ENCODE measurements around the gene SCN11A. TPM values are rescaled to one million over a fixed set of nuclear protein-coding genes. Genes with fewer than 3 reads are reported as not detected.

Gene SCN11A
- total and polyA plus RNA-seq, 2 of the 13 experiments (the other 11 are each of a cell fraction or from before 2014, with no cell fraction given) = 0.02 to 0.11 TPM

DNA sequence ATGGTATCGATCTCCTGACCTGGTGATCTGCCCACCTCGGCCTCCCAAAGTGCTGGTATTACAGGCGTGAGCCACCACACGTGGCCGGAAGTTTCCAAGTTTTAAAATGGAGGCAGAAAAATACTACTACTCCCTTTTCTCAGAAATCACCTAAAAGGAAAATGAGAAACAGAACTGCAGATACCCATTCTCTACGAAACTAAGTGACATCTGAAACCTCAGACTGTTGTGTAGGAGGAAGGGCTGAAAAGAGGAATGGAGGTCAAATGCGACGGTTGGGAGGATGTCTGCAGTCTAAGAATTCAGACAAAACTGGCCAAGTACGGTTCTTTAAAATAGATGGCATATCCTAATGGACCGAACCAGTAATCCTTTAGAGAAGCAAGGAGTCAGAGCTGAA is 24.2 kb upstream of the SCN11A start:
- intact Hi-C loops (cut with micrococcal nuclease; ENCODE audit: unreplicated experiment) = no loop called here
- Histone ChIP-seq H3K36me3 (replicated peaks in 1 of 2; ENCODE audit: control insufficient read depth in 1 of 2, insufficient read depth in 2 of 2, low read length in 2 of 2) (peaks cover 10 to 61% of the 10 kb centered on the region in 2 experiments), H3K4me2 (ENCODE audit: low read depth, low read length) (no peak overlapping the region), H2AFZ (ENCODE audit: low read length) (no peak overlapping the region), H3K27me3 (ENCODE audit: control insufficient read depth in 1 of 2, insufficient read depth in 2 of 2, low read length in 2 of 2) (no peaks in the 10 kb centered on the region), H3K4me3 (replicated peaks in 1 of 3; ENCODE audit: insufficient read depth in 1 of 3, low read depth in 2 of 3, low read length in 3 of 3) (no peak overlapping the region), H3K27ac (ENCODE audit: extremely low read length, insufficient read depth, low read length) (no peak overlapping the region), H3K79me2 (ENCODE audit: insufficient read depth, low read length) (no peaks in the 10 kb centered on the region), H3K9me3 (ENCODE audit: low read length) (no peaks in the 10 kb centered on the region), H3K9ac (ENCODE audit: insufficient read depth, low read depth, low read length) (no peak overlapping the region), H3K4me1 (ENCODE audit: insufficient read depth, low read length) (no peaks in the 10 kb centered on the region), H4K20me1 (ENCODE audit: insufficient read depth, low read length) (no peaks in the 10 kb centered on the region)
- ATAC-seq (no peak), DNase-seq (ENCODE audit: low spot score) (no peak), FAIRE-seq (no peak)
- no TSS peak for BruUV-seq (replicated peaks)
- in situ Hi-C loops (cut with HindIII; ENCODE audit: extremely low pct_ligation_motif_present, low pct_unique_long_range_greater_than_20kb) = no loop called here
- CTCF ChIA-PET (ENCODE audit: low intra/inter-chr PET ratio, low total read pairs) = no interaction called here
- POLR2A ChIA-PET = no interaction called here
- WGBS (ENCODE audit: low lambda C conversion rate) = 98% methylated on average over 10 of the region's 10 CpGs
- TF ChIP-seq HNRNPL (IDR thresholded peaks at IDR 0.05; ENCODE audit: low read depth, low read length) (no peak), ZBTB8A (CRISPR knock-in tag; IDR thresholded peaks at IDR 0.05; ENCODE audit: borderline replicate concordance, low read depth) (no peak), ZBTB39 (CRISPR knock-in tag; IDR thresholded peaks at IDR 0.05) (no peak), ZEB1 (IDR thresholded peaks at IDR 0.05; ENCODE audit: insufficient replicate concordance, low read depth) (no peak), ZNF431 (CRISPR knock-in tag; IDR thresholded peaks at IDR 0.05; ENCODE audit: borderline replicate concordance, low read depth) (no peak), NONO (IDR thresholded peaks at IDR 0.05) (no peak), NONO (CRISPR knock-in tag; conservative IDR thresholded peaks at IDR 0.05) (no peak), ZBTB46 (CRISPR knock-in tag; IDR thresholded peaks at IDR 0.05; ENCODE audit: borderline replicate concordance) (no peak), MED1 (CRISPR knock-in tag; IDR thresholded peaks at IDR 0.05) (no peak), ZBTB26 (CRISPR knock-in tag; IDR thresholded peaks at IDR 0.05; ENCODE audit: borderline replicate concordance) (no peak), MXD4 (CRISPR knock-in tag; IDR thresholded peaks at IDR 0.05) (no peak), ZNF34 (CRISPR knock-in tag; IDR thresholded peaks at IDR 0.05; ENCODE audit: borderline replicate concordance) (no peak)
- TF ChIP-seq, protein P1, sequence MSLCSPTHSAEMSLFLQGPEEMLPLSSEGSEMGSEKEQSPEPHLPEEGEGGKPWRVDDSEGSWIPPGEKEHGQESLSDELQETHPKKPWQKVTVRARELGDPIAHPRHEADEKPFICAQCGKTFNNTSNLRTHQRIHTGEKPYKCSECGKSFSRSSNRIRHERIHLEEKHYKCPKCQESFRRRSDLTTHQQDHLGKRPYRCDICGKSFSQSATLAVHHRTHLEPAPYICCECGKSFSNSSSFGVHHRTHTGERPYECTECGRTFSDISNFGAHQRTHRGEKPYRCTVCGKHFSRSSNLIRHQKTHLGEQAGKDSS (CRISPR knock-in tag; IDR thresholded peaks at IDR 0.05; ENCODE audit: borderline replicate concordance, low read depth) = no peak
- TF ChIP-seq, protein P2, sequence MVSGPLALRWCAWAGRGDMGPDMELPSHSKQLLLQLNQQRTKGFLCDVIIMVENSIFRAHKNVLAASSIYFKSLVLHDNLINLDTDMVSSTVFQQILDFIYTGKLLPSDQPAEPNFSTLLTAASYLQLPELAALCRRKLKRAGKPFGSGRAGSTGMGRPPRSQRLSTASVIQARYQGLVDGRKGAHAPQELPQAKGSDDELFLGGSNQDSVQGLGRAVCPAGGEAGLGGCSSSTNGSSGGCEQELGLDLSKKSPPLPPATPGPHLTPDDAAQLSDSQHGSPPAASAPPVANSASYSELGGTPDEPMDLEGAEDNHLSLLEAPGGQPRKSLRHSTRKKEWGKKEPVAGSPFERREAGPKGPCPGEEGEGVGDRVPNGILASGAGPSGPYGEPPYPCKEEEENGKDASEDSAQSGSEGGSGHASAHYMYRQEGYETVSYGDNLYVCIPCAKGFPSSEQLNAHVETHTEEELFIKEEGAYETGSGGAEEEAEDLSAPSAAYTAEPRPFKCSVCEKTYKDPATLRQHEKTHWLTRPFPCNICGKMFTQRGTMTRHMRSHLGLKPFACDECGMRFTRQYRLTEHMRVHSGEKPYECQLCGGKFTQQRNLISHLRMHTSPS (CRISPR knock-in tag; IDR thresholded peaks at IDR 0.05; ENCODE audit: low read depth) = no peak
- TF ChIP-seq, protein P3, sequence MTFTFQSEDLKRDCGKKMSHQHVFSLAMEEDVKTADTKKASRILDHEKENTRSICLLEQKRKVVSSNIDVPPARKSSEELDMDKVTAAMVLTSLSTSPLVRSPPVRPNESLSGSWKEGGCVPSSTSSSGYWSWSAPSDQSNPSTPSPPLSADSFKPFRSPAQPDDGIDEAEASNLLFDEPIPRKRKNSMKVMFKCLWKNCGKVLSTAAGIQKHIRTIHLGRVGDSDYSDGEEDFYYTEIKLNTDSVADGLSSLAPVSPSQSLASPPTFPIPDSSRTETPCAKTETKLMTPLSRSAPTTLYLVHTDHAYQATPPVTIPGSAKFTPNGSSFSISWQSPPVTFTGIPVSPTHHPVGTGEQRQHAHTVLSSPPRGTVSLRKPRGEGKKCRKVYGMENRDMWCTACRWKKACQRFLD (CRISPR knock-in tag; IDR thresholded peaks at IDR 0.05; ENCODE audit: borderline replicate concordance) = no peak
